ENCODE data around the gene ZNF654. TPM values are rescaled to one million over a fixed set of nuclear protein-coding genes. Genes with fewer than 3 reads are reported as not detected.
"Not testable (repeated sequence)": the region's sequence is repeated elsewhere in the genome, so short reads cannot be mapped to it uniquely, and the experiment has no call there.

The ZNF654 gene
- total RNA-seq, 1 donor from 2014 or later, result 11.8 TPM

DNA sequence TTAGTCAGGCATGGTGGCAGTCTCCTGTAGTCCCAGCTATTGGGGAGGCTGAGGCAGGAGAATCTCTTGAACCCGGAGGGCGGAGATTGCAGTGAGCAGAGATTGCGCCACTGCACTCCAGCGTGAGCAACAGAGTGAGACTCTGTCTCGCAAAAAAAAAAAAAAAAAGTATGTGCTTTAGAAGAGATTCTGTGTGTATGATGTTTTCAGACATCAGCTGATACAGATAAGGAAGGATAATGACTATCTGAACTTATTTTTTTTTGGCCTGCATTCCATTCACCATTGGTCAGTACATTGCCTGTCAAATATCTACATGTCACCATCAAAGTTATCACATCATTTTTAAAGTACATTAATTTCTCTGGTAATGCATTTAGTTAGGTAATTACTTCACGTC is 108.1 kb downstream of the ZNF654 start:
- no peaks in the 10 kb centered on the region for H3K36me3 Mint-ChIP-seq (ENCODE audit: unreplicated experiment)

DNA sequence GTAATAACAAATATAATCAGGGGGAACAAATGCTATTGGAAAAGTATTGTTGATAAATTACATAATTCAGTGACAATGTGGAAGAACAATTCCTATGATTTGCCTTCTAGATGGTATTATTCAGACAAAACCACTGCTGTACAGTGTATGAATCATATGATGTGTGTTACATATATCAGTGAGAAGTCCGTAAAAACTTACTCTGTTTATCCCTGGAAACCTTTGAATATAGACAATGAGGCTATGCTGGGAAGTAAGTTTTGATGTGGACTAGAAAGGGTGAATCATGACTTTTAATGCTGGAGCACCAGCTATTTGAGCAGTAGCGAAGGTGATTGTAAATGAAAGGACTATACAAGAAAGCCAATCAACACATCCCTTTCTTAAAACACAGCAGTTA is 108.6 kb downstream of the ZNF654 start:
- Mint-ChIP-seq H3K27me3 (ENCODE audit: unreplicated experiment) (no peaks in the 10 kb centered on the region), H3K4me3 (ENCODE audit: unreplicated experiment) (no peak overlapping the region), H3K9me3 (ENCODE audit: unreplicated experiment) (peaks cover 1% of the 10 kb centered on the region), H3K36me3 (ENCODE audit: unreplicated experiment) (no peaks in the 10 kb centered on the region), H3K4me1 (ENCODE audit: low read depth, unreplicated experiment) (no peaks in the 10 kb centered on the region), H3K27ac (ENCODE audit: unreplicated experiment) (no peak overlapping the region)
- TF ChIP-seq, protein P1, sequence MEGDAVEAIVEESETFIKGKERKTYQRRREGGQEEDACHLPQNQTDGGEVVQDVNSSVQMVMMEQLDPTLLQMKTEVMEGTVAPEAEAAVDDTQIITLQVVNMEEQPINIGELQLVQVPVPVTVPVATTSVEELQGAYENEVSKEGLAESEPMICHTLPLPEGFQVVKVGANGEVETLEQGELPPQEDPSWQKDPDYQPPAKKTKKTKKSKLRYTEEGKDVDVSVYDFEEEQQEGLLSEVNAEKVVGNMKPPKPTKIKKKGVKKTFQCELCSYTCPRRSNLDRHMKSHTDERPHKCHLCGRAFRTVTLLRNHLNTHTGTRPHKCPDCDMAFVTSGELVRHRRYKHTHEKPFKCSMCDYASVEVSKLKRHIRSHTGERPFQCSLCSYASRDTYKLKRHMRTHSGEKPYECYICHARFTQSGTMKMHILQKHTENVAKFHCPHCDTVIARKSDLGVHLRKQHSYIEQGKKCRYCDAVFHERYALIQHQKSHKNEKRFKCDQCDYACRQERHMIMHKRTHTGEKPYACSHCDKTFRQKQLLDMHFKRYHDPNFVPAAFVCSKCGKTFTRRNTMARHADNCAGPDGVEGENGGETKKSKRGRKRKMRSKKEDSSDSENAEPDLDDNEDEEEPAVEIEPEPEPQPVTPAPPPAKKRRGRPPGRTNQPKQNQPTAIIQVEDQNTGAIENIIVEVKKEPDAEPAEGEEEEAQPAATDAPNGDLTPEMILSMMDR (IDR thresholded peaks at IDR 0.05; ENCODE audit: partially characterized antibody, unreplicated experiment), result no peak
- no peak for DNase-seq

More for the DNA sequence above, 108.1 kb downstream of the ZNF654 start:
- Mint-ChIP-seq H3K4me1 (ENCODE audit: low read depth, unreplicated experiment) (no peaks in the 10 kb centered on the region), H3K27me3 (ENCODE audit: unreplicated experiment) (no peaks in the 10 kb centered on the region), H3K27ac (ENCODE audit: unreplicated experiment) (no peak overlapping the region), H3K4me3 (ENCODE audit: unreplicated experiment) (no peak overlapping the region), H3K9me3 (ENCODE audit: unreplicated experiment) (peaks cover 1% of the 10 kb centered on the region)
- DNase-seq, result no peak
- TF ChIP-seq, protein P1 (IDR thresholded peaks at IDR 0.05; ENCODE audit: partially characterized antibody, unreplicated experiment), result no peak

DNA sequence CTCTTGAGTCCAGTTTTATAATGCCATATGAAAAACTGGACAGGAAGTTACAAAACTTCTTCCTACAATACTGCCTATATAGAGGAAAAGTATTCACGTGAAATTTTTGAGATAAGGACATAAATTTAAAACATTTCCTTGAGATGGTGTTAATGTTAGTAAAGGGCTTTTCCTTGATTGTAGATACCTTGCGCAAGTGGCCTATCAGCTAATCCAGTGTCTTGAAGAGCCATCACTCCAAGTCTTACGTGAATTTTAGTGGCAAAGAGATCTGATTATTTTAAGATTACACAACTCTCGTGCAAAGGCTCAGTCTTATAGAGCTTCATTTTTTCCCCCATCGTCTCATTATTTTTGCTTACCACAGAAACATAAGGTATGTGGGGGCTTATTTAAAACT is 109.1 kb downstream of the ZNF654 start:
- Mint-ChIP-seq H3K36me3 (ENCODE audit: unreplicated experiment) (no peaks in the 10 kb centered on the region), H3K27ac (ENCODE audit: unreplicated experiment) (no peak overlapping the region), H3K27me3 (ENCODE audit: unreplicated experiment) (no peaks in the 10 kb centered on the region), H3K4me3 (ENCODE audit: unreplicated experiment) (no peak overlapping the region), H3K4me1 (ENCODE audit: low read depth, unreplicated experiment) (no peaks in the 10 kb centered on the region), H3K9me3 (ENCODE audit: unreplicated experiment) (peaks cover 1% of the 10 kb centered on the region)
- DNase-seq, result no peak
- TF ChIP-seq, protein P1 (IDR thresholded peaks at IDR 0.05; ENCODE audit: partially characterized antibody, unreplicated experiment), result no peak

DNA sequence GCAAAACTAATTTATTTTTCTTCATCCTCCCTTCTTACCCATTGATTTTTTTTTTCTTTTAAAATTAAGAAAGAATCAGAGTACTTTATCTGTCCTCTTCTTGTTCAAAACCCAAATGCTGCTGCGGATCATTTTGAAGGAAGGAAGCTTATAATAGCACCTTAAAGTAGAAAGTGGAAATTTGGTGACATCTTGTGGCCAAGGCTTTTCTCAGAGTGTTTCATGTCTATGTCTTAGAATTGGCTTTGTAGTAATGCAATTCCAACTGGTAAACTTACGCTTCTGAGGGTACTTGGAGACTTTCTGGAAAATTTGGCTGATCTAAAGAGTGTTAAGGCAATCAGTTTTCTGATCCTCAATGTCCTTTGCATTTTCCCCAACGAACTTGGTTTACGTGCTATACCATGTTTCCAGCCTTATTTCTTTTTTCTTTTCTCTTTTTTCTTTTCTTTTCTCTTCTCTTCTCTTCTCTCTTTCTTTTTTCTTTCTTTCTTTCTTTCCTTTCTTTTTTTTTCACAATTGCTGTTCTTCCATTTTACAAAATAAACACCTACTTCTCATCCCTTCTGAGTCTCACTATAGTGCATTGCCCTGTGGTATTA is 121.4 kb downstream of the ZNF654 start:
- H3K27me3 Mint-ChIP-seq (ENCODE audit: unreplicated experiment), result no peaks in the 10 kb centered on the region
- TF ChIP-seq, protein P1 (IDR thresholded peaks at IDR 0.05; ENCODE audit: partially characterized antibody, unreplicated experiment), result no peak
- no peak overlapping the region for H3K4me3 Mint-ChIP-seq (ENCODE audit: unreplicated experiment)
- DNase-seq, result no peak
- peaks cover 6% of the 10 kb centered on the region for H3K9me3 Mint-ChIP-seq (ENCODE audit: unreplicated experiment)
- H3K36me3 Mint-ChIP-seq (ENCODE audit: unreplicated experiment), result peaks cover 14% of the 10 kb centered on the region
- no peaks in the 10 kb centered on the region for H3K4me1 Mint-ChIP-seq (ENCODE audit: low read depth, unreplicated experiment)
- no peak overlapping the region for H3K27ac Mint-ChIP-seq (ENCODE audit: unreplicated experiment)

DNA sequence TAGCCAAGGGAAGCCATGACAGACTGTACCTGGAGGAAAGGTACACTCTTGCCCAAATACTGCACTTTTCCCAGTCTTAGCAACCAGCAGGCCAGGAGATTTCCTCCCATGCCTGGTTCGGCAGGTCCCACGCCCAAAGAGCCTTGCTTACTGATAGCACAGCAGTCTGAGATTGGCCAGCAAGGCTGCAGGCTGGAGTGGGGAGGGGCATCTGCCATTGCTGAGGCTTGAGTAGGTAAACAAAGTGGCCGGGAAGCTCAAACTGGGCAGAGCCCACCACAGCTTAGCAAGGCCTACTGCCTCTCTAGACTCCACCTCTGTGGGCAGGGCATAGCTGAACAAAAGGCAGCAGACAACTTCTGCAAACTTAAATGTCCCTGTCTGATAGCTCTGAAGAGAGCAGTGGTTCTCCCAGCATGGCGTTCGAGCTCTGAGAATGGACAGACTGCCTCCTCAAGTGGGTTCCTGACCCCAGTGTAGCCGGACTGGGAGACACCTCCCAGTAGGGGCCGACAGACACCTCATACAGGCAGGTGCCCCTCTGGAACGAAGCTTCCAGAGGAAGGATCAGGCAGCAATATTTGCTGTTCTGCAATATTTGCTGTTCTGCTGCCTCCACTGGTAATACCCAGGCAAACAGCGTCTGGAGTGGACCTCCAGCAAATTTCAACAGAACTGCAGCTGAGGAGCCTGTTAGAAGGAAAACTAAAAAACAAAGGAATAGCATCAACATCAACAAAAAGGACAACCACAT is 123.3 kb downstream of the ZNF654 start:
- not testable (repeated sequence) for H3K4me1 Mint-ChIP-seq (ENCODE audit: low read depth, unreplicated experiment); H3K27me3 Mint-ChIP-seq (ENCODE audit: unreplicated experiment); H3K9me3 Mint-ChIP-seq (ENCODE audit: unreplicated experiment); DNase-seq; H3K27ac Mint-ChIP-seq (ENCODE audit: unreplicated experiment); H3K4me3 Mint-ChIP-seq (ENCODE audit: unreplicated experiment)
- H3K36me3 Mint-ChIP-seq (ENCODE audit: unreplicated experiment), result peaks cover 14% of the 10 kb centered on the region

Measured in glutamatergic neuron (in vitro differentiated cells).